ENCODE results near the gene OLA1. TPM values are rescaled to one million over a fixed set of nuclear protein-coding genes. Genes with fewer than 3 reads are reported as not detected.

The OLA1 gene
- total RNA-seq, 1 donor from 2014 or later = 79.4 TPM

GRCh38 chr2:174184504-174184903, 63.8 kb downstream of the OLA1 start:
- Mint-ChIP-seq H3K27ac (ENCODE audit: unreplicated experiment) (no peak overlapping the region), H3K4me3 (ENCODE audit: unreplicated experiment) (no peak overlapping the region), H3K36me3 (ENCODE audit: unreplicated experiment) (peaks cover 9% of the 10 kb centered on the region), H3K4me1 (ENCODE audit: unreplicated experiment) (peaks cover 13% of the 10 kb centered on the region), H3K27me3 (ENCODE audit: unreplicated experiment) (no peaks in the 10 kb centered on the region), H3K9me3 (ENCODE audit: unreplicated experiment) (no peaks in the 10 kb centered on the region)
- TF ChIP-seq CTCF (IDR thresholded peaks at IDR 0.05) = no peak
- no peak for DNase-seq (ENCODE audit: extremely low spot score, unreplicated experiment)

- Mint-ChIP-seq H3K4me3 (ENCODE audit: unreplicated experiment) (no peak overlapping the region), H3K27me3 (ENCODE audit: unreplicated experiment) (no peaks in the 10 kb centered on the region), H3K36me3 (ENCODE audit: unreplicated experiment) (peaks cover 7% of the 10 kb centered on the region), H3K27ac (ENCODE audit: unreplicated experiment) (no peak overlapping the region), H3K4me1 (ENCODE audit: unreplicated experiment) (peaks cover 13% of the 10 kb centered on the region), H3K9me3 (ENCODE audit: unreplicated experiment) (no peaks in the 10 kb centered on the region)
- DNase-seq (ENCODE audit: extremely low spot score, unreplicated experiment) = no peak
- TF ChIP-seq CTCF (IDR thresholded peaks at IDR 0.05) = no peak
These were observed 65.3 kb downstream of the OLA1 start for GRCh38 chr2:174183076-174183475.

DNA sequence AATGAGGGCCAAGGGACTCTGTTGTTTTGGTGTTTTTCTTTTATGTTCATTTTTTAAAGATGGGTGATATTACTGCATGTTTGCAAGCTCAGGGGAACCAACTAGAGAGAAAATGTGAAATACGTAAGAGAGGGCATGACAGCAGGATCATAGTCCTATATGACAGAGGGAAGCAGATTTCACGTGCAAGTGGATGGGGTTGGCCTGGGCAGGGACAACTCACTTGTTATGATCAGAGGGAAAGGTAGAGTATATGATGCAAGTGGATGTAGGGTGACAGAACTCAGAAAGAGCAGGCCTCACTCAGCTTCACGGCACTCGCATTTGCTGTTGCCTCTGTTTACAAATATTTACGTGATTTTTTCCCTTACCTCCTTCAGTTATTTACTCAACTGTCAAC, 67.0 kb downstream of the OLA1 start:
- DNase-seq (ENCODE audit: extremely low spot score, unreplicated experiment) = no peak
- no peak for TF ChIP-seq CTCF (IDR thresholded peaks at IDR 0.05)
- Mint-ChIP-seq H3K27me3 (ENCODE audit: unreplicated experiment) (no peaks in the 10 kb centered on the region), H3K36me3 (ENCODE audit: unreplicated experiment) (peaks cover 4% of the 10 kb centered on the region), H3K9me3 (ENCODE audit: unreplicated experiment) (no peaks in the 10 kb centered on the region), H3K4me1 (ENCODE audit: unreplicated experiment) (peaks cover 13% of the 10 kb centered on the region), H3K27ac (ENCODE audit: unreplicated experiment) (no peak overlapping the region), H3K4me3 (ENCODE audit: unreplicated experiment) (no peak overlapping the region)

- TF ChIP-seq CTCF (IDR thresholded peaks at IDR 0.05) = no peak
- DNase-seq (ENCODE audit: extremely low spot score, unreplicated experiment) = no peak
- no peak overlapping the region for H3K27ac Mint-ChIP-seq (ENCODE audit: unreplicated experiment)
- peaks cover 13% of the 10 kb centered on the region for H3K4me1 Mint-ChIP-seq (ENCODE audit: unreplicated experiment)
- H3K27me3 Mint-ChIP-seq (ENCODE audit: unreplicated experiment) = no peaks in the 10 kb centered on the region
- no peaks in the 10 kb centered on the region for H3K9me3 Mint-ChIP-seq (ENCODE audit: unreplicated experiment)
- H3K36me3 Mint-ChIP-seq (ENCODE audit: unreplicated experiment) = peaks cover 4% of the 10 kb centered on the region
- no peak overlapping the region for H3K4me3 Mint-ChIP-seq (ENCODE audit: unreplicated experiment)
These were observed 67.6 kb downstream of the OLA1 start for GRCh38 chr2:174180726-174181236.

DNA sequence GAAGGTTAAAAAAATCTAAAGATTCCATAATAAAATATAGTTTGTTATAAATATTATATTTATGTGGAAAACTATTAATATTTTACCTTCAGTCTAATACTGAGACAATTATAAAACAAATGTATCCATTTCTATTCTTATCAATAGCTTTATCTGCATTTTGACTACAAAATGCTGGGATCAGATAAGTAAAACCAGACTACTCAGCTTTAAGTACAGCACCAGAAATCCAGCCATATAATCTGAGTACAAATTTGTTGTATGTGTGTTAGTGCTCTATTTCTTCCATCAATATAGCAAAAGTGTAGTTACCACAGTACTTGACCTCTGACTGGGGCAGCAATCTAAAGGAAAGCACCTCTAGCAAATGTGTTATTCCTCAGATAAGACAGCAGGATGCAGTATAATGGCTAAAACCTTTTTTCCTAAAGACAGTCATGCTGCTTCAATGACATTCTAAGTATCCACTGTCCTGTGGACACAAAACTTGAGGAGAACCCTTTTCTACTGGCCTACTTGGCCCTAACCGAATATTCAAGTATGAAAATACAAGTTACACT, 68.1 kb downstream of the OLA1 start:
- Mint-ChIP-seq H3K4me3 (ENCODE audit: unreplicated experiment) (no peak overlapping the region), H3K4me1 (ENCODE audit: unreplicated experiment) (peaks cover 13% of the 10 kb centered on the region), H3K27me3 (ENCODE audit: unreplicated experiment) (no peaks in the 10 kb centered on the region), H3K9me3 (ENCODE audit: unreplicated experiment) (no peaks in the 10 kb centered on the region), H3K27ac (ENCODE audit: unreplicated experiment) (no peak overlapping the region), H3K36me3 (ENCODE audit: unreplicated experiment) (peaks cover 7% of the 10 kb centered on the region)
- no peak for DNase-seq (ENCODE audit: extremely low spot score, unreplicated experiment)
- TF ChIP-seq CTCF (IDR thresholded peaks at IDR 0.05) = peak; percentile 21

Data from osteocyte (in vitro differentiated cells).